ENCODE data around the gene DDAH1. TPM values are rescaled to one million over a fixed set of nuclear protein-coding genes. Genes with fewer than 3 reads are reported as not detected.

The DDAH1 gene
- total RNA-seq, 1 experiment from 2014 or later = 87.9 TPM

DNA sequence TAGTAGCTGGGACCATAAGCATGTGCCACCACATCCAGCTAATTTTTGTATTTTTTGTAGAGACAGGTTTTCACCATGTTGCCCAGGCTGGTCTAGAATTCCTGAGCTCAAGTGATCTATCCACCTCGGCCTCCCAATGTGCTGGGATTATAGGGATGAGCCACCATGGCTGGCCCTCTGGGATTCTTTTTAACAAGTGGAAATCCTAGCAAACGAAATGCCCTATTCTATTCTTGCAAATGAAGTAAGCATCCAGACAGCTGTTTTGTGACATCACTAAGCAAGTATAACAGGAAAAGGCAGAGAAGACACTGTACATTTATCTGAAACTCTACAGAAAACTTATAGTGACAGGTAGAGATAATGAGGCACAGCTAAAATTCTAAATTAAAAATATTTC lies 86.4 kb downstream of the DDAH1 start:
- no TSS peak for BruUV-seq (replicated peaks)
- TF ChIP-seq CTCF (IDR thresholded peaks at IDR 0.05; ENCODE audit: insufficient read depth in 1 of 2, low read depth in 1 of 2, low read length in 1 of 2, severe bottlenecking in 1 of 2, unreplicated experiment in 1 of 2) = no peak
- no peaks in the 10 kb centered on the region for H3K9me3 Mint-ChIP-seq (ENCODE audit: unreplicated experiment)

GRCh38 chr1:85376356-85376755 lies 88.6 kb downstream of the DDAH1 start:
- H3K36me3 Mint-ChIP-seq (ENCODE audit: insufficient read depth, unreplicated experiment) = peaks cover 6% of the 10 kb centered on the region
- no peak overlapping the region for H3K27ac Mint-ChIP-seq (ENCODE audit: unreplicated experiment)
- no peaks in the 10 kb centered on the region for H3K27me3 ChIP-seq (replicated peaks; ENCODE audit: control insufficient read depth, insufficient read depth, low read length)
- BruUV-seq (replicated peaks) = no TSS peak
- no peak overlapping the region for H3K4me3 ChIP-seq (ENCODE audit: low read depth, low read length)
- no peaks in the 10 kb centered on the region for H3K36me3 ChIP-seq (ENCODE audit: control insufficient read depth, insufficient read depth, low read length)
- H3K9me3 Mint-ChIP-seq (ENCODE audit: unreplicated experiment) = no peaks in the 10 kb centered on the region
- no peak for TF ChIP-seq CTCF (IDR thresholded peaks at IDR 0.05; ENCODE audit: insufficient read depth in 1 of 2, low read depth in 1 of 2, low read length in 1 of 2, severe bottlenecking in 1 of 2, unreplicated experiment in 1 of 2)
- ChIA-PET CTCF (no interaction called here), POLR2A (no interaction called here)
- no peaks in the 10 kb centered on the region for H3K4me1 ChIP-seq
- intact Hi-C loops (cut with micrococcal nuclease; ENCODE audit: unreplicated experiment) = no loop called here
- no peaks in the 10 kb centered on the region for H3K9me3 ChIP-seq
- no peaks in the 10 kb centered on the region for H3K4me1 Mint-ChIP-seq (ENCODE audit: low read depth, unreplicated experiment)
- no peaks in the 10 kb centered on the region for H3K27me3 Mint-ChIP-seq (ENCODE audit: insufficient read depth, unreplicated experiment)
- no peak overlapping the region for H3K4me3 Mint-ChIP-seq (ENCODE audit: unreplicated experiment)
- DNase-seq = no peak

More for the DNA sequence above, 86.4 kb downstream of the DDAH1 start:
- Mint-ChIP-seq H3K4me3 (ENCODE audit: unreplicated experiment) (no peak overlapping the region), H3K4me1 (ENCODE audit: low read depth, unreplicated experiment) (no peaks in the 10 kb centered on the region), H3K27me3 (ENCODE audit: insufficient read depth, unreplicated experiment) (no peaks in the 10 kb centered on the region), H3K27ac (ENCODE audit: unreplicated experiment) (no peak overlapping the region), H3K36me3 (ENCODE audit: insufficient read depth, unreplicated experiment) (peaks cover 6% of the 10 kb centered on the region)
- Histone ChIP-seq H3K4me1 (no peaks in the 10 kb centered on the region), H3K36me3 (ENCODE audit: control insufficient read depth, insufficient read depth, low read length) (no peaks in the 10 kb centered on the region), H3K27me3 (replicated peaks; ENCODE audit: control insufficient read depth, insufficient read depth, low read length) (no peaks in the 10 kb centered on the region), H3K9me3 (peaks cover 6% of the 10 kb centered on the region; the same call in 1 of the 2 replicates), H3K4me3 (ENCODE audit: low read depth, low read length) (no peak overlapping the region)
- CTCF ChIA-PET = no interaction called here
- intact Hi-C loops (cut with micrococcal nuclease; ENCODE audit: unreplicated experiment) = no loop called here
- POLR2A ChIA-PET = interaction anchor here (0.6 kb wide), 1 partner anchor 13 kb away, joined by 3 read pairs; no protein-coding TSS in a partner anchor
- no peak for DNase-seq

- no TSS peak for BruUV-seq (replicated peaks)
- Mint-ChIP-seq H3K4me3 (ENCODE audit: unreplicated experiment) (no peak overlapping the region), H3K4me1 (ENCODE audit: low read depth, unreplicated experiment) (peaks cover 3% of the 10 kb centered on the region), H3K27me3 (ENCODE audit: insufficient read depth, unreplicated experiment) (no peaks in the 10 kb centered on the region), H3K9me3 (ENCODE audit: unreplicated experiment) (no peaks in the 10 kb centered on the region), H3K36me3 (ENCODE audit: insufficient read depth, unreplicated experiment) (peaks cover 6% of the 10 kb centered on the region), H3K27ac (ENCODE audit: unreplicated experiment) (no peak overlapping the region)
- Histone ChIP-seq H3K27me3 (replicated peaks; ENCODE audit: control insufficient read depth, insufficient read depth, low read length) (no peaks in the 10 kb centered on the region), H3K4me1 (no peaks in the 10 kb centered on the region), H3K36me3 (ENCODE audit: control insufficient read depth, insufficient read depth, low read length) (no peaks in the 10 kb centered on the region), H3K9me3 (no peaks in the 10 kb centered on the region), H3K4me3 (ENCODE audit: low read depth, low read length) (no peak overlapping the region)
- CTCF ChIA-PET = no interaction called here
- POLR2A ChIA-PET = no interaction called here
- no peak for DNase-seq
- intact Hi-C loops (cut with micrococcal nuclease; ENCODE audit: unreplicated experiment) = no loop called here
- TF ChIP-seq CTCF (IDR thresholded peaks at IDR 0.05; ENCODE audit: insufficient read depth in 1 of 2, low read depth in 1 of 2, low read length in 1 of 2, severe bottlenecking in 1 of 2, unreplicated experiment in 1 of 2) = no peak
Observed at GRCh38 chr1:85375493-85375892, 89.5 kb downstream of the DDAH1 start.

Data from Caco-2 (cell line).